Liver (tissue), 9 donors: ENCODE results near the gene NRF1. TPM values are rescaled to one million over a fixed set of nuclear protein-coding genes. Genes with fewer than 3 reads are reported as not detected.

Experiments
- DNase-seq: peaks from one replicate; pipeline ENCODE4 v3.0.0-alpha.2; 2017; ENCODE audit warnings: low spot score
- H3K27ac ChIP-seq, 2 donors: one replicate each; pipeline ENCODE4 v1.7.0; 2013; ENCODE audit warnings: inconsistent platforms in 2 of 2, low read length in 2 of 2, control low read depth in 1 of 2, low read depth in 1 of 2, mild to moderate bottlenecking in 1 of 2
- H3K27me3 ChIP-seq, 4 donors: one replicate each; pipeline versions ENCODE4 v1.6.1 to v1.7.0; 2013; ENCODE audit warnings: low read length in 3 of 4, inconsistent platforms in 1 of 4, mild to moderate bottlenecking in 1 of 4, moderate library complexity in 1 of 4; ENCODE audit not compliant: control insufficient read depth in 4 of 4, insufficient read depth in 4 of 4
- H3K36me3 ChIP-seq, 4 donors: one replicate each; pipeline versions ENCODE4 v1.6.1 to v1.7.0; 2013; ENCODE audit warnings: low read length in 3 of 4, mild to moderate bottlenecking in 3 of 4, low read depth in 1 of 4, moderate library complexity in 1 of 4; ENCODE audit not compliant: control insufficient read depth in 4 of 4, insufficient read depth in 3 of 4
- H3K4me1 ChIP-seq, 4 donors: one replicate each; pipeline versions ENCODE4 v1.6.1 to v1.7.0; 2013; ENCODE audit warnings: low read length in 3 of 4, mild to moderate bottlenecking in 3 of 4, moderate library complexity in 1 of 4; ENCODE audit not compliant: control insufficient read depth in 4 of 4, insufficient read depth in 4 of 4
- H3K4me3 ChIP-seq, 3 donors: one replicate each; pipeline versions ENCODE4 v1.6.1 to v1.7.0; 2013; ENCODE audit warnings: low read length in 3 of 3, control low read depth in 1 of 3, low read depth in 1 of 3, mild to moderate bottlenecking in 1 of 3
- H3K9ac ChIP-seq, 2 donors: one replicate each; pipeline ENCODE4 v1.7.0; 2013; ENCODE audit warnings: low read length in 2 of 2, mild to moderate bottlenecking in 2 of 2, moderate library complexity in 2 of 2, control low read depth in 1 of 2, low read depth in 1 of 2
- H3K9me3 ChIP-seq, 4 donors: one replicate each; pipeline versions ENCODE4 v1.6.1 to v1.7.0; 2013; ENCODE audit warnings: low read length in 3 of 4; ENCODE audit not compliant: control insufficient read depth in 4 of 4
- FOXA2 ChIP-seq: IDR thresholded peaks from 2 replicates; pipeline ENCODE4 v1.6.1; 2016; ENCODE audit warnings: antibody characterized with exemption
- GABPA ChIP-seq, 2 donors: IDR thresholded peaks in 1 of 2; conservative IDR thresholded peaks in 1 of 2; 2 replicates each; pipeline ENCODE4 v1.6.1; 2016; ENCODE audit warnings: antibody characterized with exemption in 2 of 2, mild to moderate bottlenecking in 1 of 2, moderate library complexity in 1 of 2
- HNF4A ChIP-seq, 2 donors: conservative IDR thresholded peaks; 2 replicates each; pipeline ENCODE4 v1.6.1; 2016; ENCODE audit warnings: antibody characterized with exemption in 2 of 2, mild to moderate bottlenecking in 2 of 2
- HNF4G ChIP-seq: IDR thresholded peaks from 2 replicates; pipeline ENCODE4 v1.6.1; 2016; ENCODE audit warnings: antibody characterized with exemption
- JUND ChIP-seq, 2 donors: IDR thresholded peaks; 2 replicates each; pipeline ENCODE4 v1.6.1; 2016; ENCODE audit warnings: antibody characterized with exemption in 2 of 2
- RAD21 ChIP-seq, 2 donors: IDR thresholded peaks; 2 replicates each; pipeline ENCODE4 v1.6.1; 2016; ENCODE audit warnings: antibody characterized with exemption in 2 of 2, mild to moderate bottlenecking in 2 of 2
- RXRA ChIP-seq, 2 donors: IDR thresholded peaks; 2 replicates each; pipeline ENCODE4 v1.6.1; 2017 to 2018; ENCODE audit warnings: antibody characterized with exemption in 2 of 2, mild to moderate bottlenecking in 1 of 2
- SP1 ChIP-seq: IDR thresholded peaks from 2 replicates; pipeline ENCODE4 v1.6.1; 2018; ENCODE audit warnings: antibody characterized with exemption, mild to moderate bottlenecking
- TAF1 ChIP-seq: conservative IDR thresholded peaks from 2 replicates; pipeline ENCODE4 v1.6.1; 2016; ENCODE audit warnings: antibody characterized with exemption, mild to moderate bottlenecking
- YY1 ChIP-seq: IDR thresholded peaks from 2 replicates; pipeline ENCODE4 v1.6.1; 2016; ENCODE audit warnings: antibody characterized with exemption, mild to moderate bottlenecking
- WGBS: extraction: QIAGEN DNeasy Blood & Tissue Kit; methylation state at CpG from one replicate; pipeline ENCODE4 v1.1.7; 2013; 5-methylcytosine and 5-hydroxymethylcytosine counted together
- polyA plus RNA-seq, 2 donors: library from polyadenylated mRNA; stranded (reverse) in 1 of 2; unstranded in 1 of 2; fragments of 200-250 nt in 1 of 2; fragments of >200 nt in 1 of 2; fragmentation: Nextera tagmentation in 1 of 2; extraction: Ambion mirVana in 1 of 2; gene quantifications; one replicate each; pipeline versions ENCODE4 v1.2.1 to v1.2.3, GENCODE V29; 2013 to 2015
- total RNA-seq, 2 donors: library from RNA; depleted of rRNA; stranded (reverse); fragments of >200 nt; gene quantifications; one replicate each; pipeline ENCODE4 v1.2.3, GENCODE V29; 2014
- TF ChIP-seq, protein P1 (sequence below): fragments of 150-350 bp; IDR thresholded peaks from 2 replicates; pipeline ENCODE4 v1.5.1; 2017; ENCODE audit warnings: improper control_type of control experiment, low read depth, low read length; ENCODE audit not compliant: missing input control
- TF ChIP-seq, protein P2 (sequence below): IDR thresholded peaks from 2 replicates; pipeline ENCODE4 v1.6.1; 2016; ENCODE audit warnings: antibody characterized with exemption
- TF ChIP-seq, protein P3 (sequence below): IDR thresholded peaks from 2 replicates; pipeline ENCODE4 v1.6.1; 2016; ENCODE audit warnings: antibody characterized with exemption
- TF ChIP-seq, protein P4 (sequence below): IDR thresholded peaks from 2 replicates; pipeline ENCODE4 v1.6.1; 2016; ENCODE audit warnings: antibody characterized with exemption, mild to moderate bottlenecking
- TF ChIP-seq, protein P5 (sequence below): IDR thresholded peaks from 2 replicates; pipeline ENCODE4 v1.6.1; 2016; ENCODE audit warnings: antibody characterized with exemption
- donor health status: healthy.
- donor health status: healthy.
- donor health status: healthy.
- donor health status: healthy.
- donor health status: healthy.

The NRF1 gene
- total and polyA plus RNA-seq, 4 donors = 1.3 to 14.8 (median 5.3) TPM

DNA sequence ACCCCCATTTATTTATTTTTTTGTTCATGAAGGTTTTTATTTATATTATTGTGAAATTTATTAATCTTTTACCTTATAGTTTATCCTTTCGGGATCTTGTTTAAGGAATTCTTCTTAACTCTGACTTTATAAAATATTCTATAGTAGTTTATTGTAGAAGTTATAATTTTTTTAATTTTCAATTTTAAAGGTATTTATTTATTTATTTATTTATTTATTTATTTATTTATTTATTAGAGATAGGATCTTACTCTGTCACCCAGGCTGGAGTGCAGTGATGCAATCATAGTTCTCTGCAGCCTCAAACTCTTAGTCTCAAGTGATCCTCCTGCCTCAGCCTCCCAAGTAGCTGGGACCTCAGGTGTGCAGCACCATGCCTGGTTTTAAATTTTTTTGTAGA lies 56.0 kb downstream of the NRF1 start:
- no peaks in the 10 kb centered on the region for H3K4me1 ChIP-seq
- H3K27me3 ChIP-seq = no peaks in the 10 kb centered on the region
- H3K9me3 ChIP-seq = no peaks in the 10 kb centered on the region
- H3K36me3 ChIP-seq = peaks cover 0 to 11% (median 3%) of the 10 kb centered on the region in 4 donors
- no peak overlapping the region for H3K4me3 ChIP-seq
- H3K27ac ChIP-seq = no peak overlapping the region
- TF ChIP-seq HNF4A (conservative IDR thresholded peaks at IDR 0.05) (no peak), RAD21 (IDR thresholded peaks at IDR 0.05) (no peak), RXRA (IDR thresholded peaks at IDR 0.05) (no peak), FOXA2 (no peak), HNF4G (no peak), YY1 (no peak), GABPA (IDR thresholded peaks at IDR 0.05 in 1 of 2, conservative IDR thresholded peaks at IDR 0.05 in 1 of 2) (no peak), JUND (IDR thresholded peaks at IDR 0.05) (no peak), TAF1 (no peak)
- TF ChIP-seq, protein P1, sequence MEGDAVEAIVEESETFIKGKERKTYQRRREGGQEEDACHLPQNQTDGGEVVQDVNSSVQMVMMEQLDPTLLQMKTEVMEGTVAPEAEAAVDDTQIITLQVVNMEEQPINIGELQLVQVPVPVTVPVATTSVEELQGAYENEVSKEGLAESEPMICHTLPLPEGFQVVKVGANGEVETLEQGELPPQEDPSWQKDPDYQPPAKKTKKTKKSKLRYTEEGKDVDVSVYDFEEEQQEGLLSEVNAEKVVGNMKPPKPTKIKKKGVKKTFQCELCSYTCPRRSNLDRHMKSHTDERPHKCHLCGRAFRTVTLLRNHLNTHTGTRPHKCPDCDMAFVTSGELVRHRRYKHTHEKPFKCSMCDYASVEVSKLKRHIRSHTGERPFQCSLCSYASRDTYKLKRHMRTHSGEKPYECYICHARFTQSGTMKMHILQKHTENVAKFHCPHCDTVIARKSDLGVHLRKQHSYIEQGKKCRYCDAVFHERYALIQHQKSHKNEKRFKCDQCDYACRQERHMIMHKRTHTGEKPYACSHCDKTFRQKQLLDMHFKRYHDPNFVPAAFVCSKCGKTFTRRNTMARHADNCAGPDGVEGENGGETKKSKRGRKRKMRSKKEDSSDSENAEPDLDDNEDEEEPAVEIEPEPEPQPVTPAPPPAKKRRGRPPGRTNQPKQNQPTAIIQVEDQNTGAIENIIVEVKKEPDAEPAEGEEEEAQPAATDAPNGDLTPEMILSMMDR = no peak
- TF ChIP-seq, protein P2, sequence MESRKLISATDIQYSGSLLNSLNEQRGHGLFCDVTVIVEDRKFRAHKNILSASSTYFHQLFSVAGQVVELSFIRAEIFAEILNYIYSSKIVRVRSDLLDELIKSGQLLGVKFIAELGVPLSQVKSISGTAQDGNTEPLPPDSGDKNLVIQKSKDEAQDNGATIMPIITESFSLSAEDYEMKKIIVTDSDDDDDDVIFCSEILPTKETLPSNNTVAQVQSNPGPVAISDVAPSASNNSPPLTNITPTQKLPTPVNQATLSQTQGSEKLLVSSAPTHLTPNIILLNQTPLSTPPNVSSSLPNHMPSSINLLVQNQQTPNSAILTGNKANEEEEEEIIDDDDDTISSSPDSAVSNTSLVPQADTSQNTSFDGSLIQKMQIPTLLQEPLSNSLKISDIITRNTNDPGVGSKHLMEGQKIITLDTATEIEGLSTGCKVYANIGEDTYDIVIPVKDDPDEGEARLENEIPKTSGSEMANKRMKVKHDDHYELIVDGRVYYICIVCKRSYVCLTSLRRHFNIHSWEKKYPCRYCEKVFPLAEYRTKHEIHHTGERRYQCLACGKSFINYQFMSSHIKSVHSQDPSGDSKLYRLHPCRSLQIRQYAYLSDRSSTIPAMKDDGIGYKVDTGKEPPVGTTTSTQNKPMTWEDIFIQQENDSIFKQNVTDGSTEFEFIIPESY = no peak
- TF ChIP-seq, protein P3, sequence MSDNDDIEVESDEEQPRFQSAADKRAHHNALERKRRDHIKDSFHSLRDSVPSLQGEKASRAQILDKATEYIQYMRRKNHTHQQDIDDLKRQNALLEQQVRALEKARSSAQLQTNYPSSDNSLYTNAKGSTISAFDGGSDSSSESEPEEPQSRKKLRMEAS = no peak
- TF ChIP-seq, protein P4, sequence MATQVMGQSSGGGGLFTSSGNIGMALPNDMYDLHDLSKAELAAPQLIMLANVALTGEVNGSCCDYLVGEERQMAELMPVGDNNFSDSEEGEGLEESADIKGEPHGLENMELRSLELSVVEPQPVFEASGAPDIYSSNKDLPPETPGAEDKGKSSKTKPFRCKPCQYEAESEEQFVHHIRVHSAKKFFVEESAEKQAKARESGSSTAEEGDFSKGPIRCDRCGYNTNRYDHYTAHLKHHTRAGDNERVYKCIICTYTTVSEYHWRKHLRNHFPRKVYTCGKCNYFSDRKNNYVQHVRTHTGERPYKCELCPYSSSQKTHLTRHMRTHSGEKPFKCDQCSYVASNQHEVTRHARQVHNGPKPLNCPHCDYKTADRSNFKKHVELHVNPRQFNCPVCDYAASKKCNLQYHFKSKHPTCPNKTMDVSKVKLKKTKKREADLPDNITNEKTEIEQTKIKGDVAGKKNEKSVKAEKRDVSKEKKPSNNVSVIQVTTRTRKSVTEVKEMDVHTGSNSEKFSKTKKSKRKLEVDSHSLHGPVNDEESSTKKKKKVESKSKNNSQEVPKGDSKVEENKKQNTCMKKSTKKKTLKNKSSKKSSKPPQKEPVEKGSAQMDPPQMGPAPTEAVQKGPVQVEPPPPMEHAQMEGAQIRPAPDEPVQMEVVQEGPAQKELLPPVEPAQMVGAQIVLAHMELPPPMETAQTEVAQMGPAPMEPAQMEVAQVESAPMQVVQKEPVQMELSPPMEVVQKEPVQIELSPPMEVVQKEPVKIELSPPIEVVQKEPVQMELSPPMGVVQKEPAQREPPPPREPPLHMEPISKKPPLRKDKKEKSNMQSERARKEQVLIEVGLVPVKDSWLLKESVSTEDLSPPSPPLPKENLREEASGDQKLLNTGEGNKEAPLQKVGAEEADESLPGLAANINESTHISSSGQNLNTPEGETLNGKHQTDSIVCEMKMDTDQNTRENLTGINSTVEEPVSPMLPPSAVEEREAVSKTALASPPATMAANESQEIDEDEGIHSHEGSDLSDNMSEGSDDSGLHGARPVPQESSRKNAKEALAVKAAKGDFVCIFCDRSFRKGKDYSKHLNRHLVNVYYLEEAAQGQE = no peak
- TF ChIP-seq, protein P5, sequence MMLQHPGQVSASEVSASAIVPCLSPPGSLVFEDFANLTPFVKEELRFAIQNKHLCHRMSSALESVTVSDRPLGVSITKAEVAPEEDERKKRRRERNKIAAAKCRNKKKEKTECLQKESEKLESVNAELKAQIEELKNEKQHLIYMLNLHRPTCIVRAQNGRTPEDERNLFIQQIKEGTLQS = no peak
- no peak overlapping the region for H3K9ac ChIP-seq
- DNase-seq = no peak
- 93% methylated on average over 1 of the region's 1 CpG for WGBS

DNA sequence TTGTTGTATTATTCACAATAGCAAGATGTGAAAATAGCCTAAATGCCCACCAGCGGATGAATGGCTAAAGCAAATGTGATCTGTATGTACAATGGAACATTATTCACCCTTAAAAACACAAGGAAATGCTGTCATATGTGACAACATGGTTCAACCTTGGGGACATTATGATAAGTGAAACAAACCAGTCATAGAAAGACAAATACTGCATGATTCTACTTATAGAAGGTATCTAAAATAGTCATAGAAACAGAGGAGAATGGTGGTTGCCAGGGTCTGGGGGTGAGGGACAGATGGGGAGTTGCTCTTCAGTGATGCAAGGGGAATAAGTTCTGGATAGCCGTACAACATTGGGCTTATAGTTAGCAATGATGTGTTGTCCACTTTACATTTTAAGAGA lies 58.4 kb downstream of the NRF1 start:
- over 99% methylated on average over 2 of the region's 2 CpGs for WGBS
- Histone ChIP-seq H3K9me3 (no peaks in the 10 kb centered on the region), H3K4me1 (no peaks in the 10 kb centered on the region), H3K27me3 (no peaks in the 10 kb centered on the region), H3K36me3 (peaks cover 0 to 20% (median 14%) of the 10 kb centered on the region in 4 donors), H3K9ac (no peak overlapping the region), H3K27ac (no peak overlapping the region), H3K4me3 (no peak overlapping the region)
- no peak for TF ChIP-seq SP1
- TF ChIP-seq, protein P1 = no peak
- TF ChIP-seq FOXA2 = no peak
- no peak for DNase-seq
